ENCODE measurements around the gene ARL14EPL.

- no peak for TF ChIP-seq CTCF (IDR thresholded peaks at IDR 0.05; ENCODE audit: low read depth, low read length)
- TF ChIP-seq EZH2phosphoT487 (IDR thresholded peaks at IDR 0.05; ENCODE audit: low read depth), result no peak
These were observed 2.9 kb downstream of the ARL14EPL start for GRCh38 chr5:116035123-116035522.
